Measurements from ENCODE around the gene GON4L. TPM values are rescaled to one million over a fixed set of nuclear protein-coding genes. Genes with fewer than 3 reads are reported as not detected.

The GON4L gene
- total RNA-seq, 3 donors from 2014 or later (not counting 1 experiment from before 2014, with no cell fraction given): 127 to 147 (median 146) TPM

GRCh38 chr1:155740995-155741394 lies 116.0 kb downstream of the GON4L start:
- DNase-seq: no peak
- TF ChIP-seq CTCF (IDR thresholded peaks at IDR 0.05): no peak

GRCh38 chr1:155729031-155729898 lies 127.7 kb downstream of the GON4L start:
- no peak overlapping the region for H3K27ac Mint-ChIP-seq
- no peaks in the 10 kb centered on the region for H3K9me3 ChIP-seq (ENCODE audit: control insufficient read depth, insufficient read depth, low read length)
- WGBS (ENCODE audit: insufficient coverage): 82% methylated on average over 11 of the region's 12 CpGs

More at GRCh38 chr1:155740995-155741394, 116.0 kb downstream of the GON4L start:
- peaks cover 7 to 9% of the 10 kb centered on the region in 2 donors for H3K4me1 Mint-ChIP-seq
- no peak for ATAC-seq
- H3K9me3 Mint-ChIP-seq: no peaks in the 10 kb centered on the region
- intact Hi-C loops (cut with micrococcal nuclease): no loop called here
- H3K36me3 ChIP-seq (ENCODE audit: control insufficient read depth, insufficient read depth, low read length): peaks cover 17% of the 10 kb centered on the region
- no peaks in the 10 kb centered on the region for H3K36me3 Mint-ChIP-seq
- no peak overlapping the region for H3K27ac ChIP-seq (ENCODE audit: low read length)
- no peaks in the 10 kb centered on the region for H3K9me3 ChIP-seq (ENCODE audit: control insufficient read depth, insufficient read depth, low read length)
- no peaks in the 10 kb centered on the region for H3K27me3 Mint-ChIP-seq (ENCODE audit: low read depth in 2 of 2)
- H3K4me1 ChIP-seq (ENCODE audit: control insufficient read depth, insufficient read depth, low read length): peaks cover 8% of the 10 kb centered on the region
- no peak overlapping the region for H3K4me3 ChIP-seq (ENCODE audit: low read length)
- H3K27me3 ChIP-seq (ENCODE audit: control insufficient read depth, insufficient read depth, low read length): no peaks in the 10 kb centered on the region
- no peak overlapping the region for H3K27ac Mint-ChIP-seq
- H3K4me3 Mint-ChIP-seq: no peak overlapping the region
- WGBS (ENCODE audit: insufficient coverage): 94% methylated on average over 6 of the region's 8 CpGs

GRCh38 chr1:155725142-155725541 lies 131.9 kb downstream of the GON4L start:
- Histone ChIP-seq H3K36me3 (ENCODE audit: control insufficient read depth, insufficient read depth, low read length) (peaks cover 19% of the 10 kb centered on the region), H3K27me3 (ENCODE audit: control insufficient read depth, insufficient read depth, low read length) (no peaks in the 10 kb centered on the region), H3K27ac (ENCODE audit: low read length) (no peak overlapping the region), H3K4me1 (ENCODE audit: control insufficient read depth, insufficient read depth, low read length) (no peaks in the 10 kb centered on the region), H3K4me3 (ENCODE audit: low read length) (no peak overlapping the region), H3K9me3 (ENCODE audit: control insufficient read depth, insufficient read depth, low read length) (no peaks in the 10 kb centered on the region)
- Mint-ChIP-seq H3K9me3 (no peaks in the 10 kb centered on the region), H3K4me3 (no peak overlapping the region), H3K27me3 (ENCODE audit: low read depth in 2 of 2) (no peaks in the 10 kb centered on the region), H3K27ac (no peak overlapping the region), H3K36me3 (no peaks in the 10 kb centered on the region), H3K4me1 (peaks cover 0 to 5% of the 10 kb centered on the region in 2 donors)
- TF ChIP-seq CTCF (IDR thresholded peaks at IDR 0.05): no peak
- no peak for DNase-seq
- no peak for ATAC-seq
- 100% methylated on average over 2 of the region's 3 CpGs for WGBS (ENCODE audit: insufficient coverage)
- intact Hi-C loops (cut with micrococcal nuclease): no loop called here

More at GRCh38 chr1:155729031-155729898, 127.7 kb downstream of the GON4L start:
- Mint-ChIP-seq H3K4me3 (no peak overlapping the region), H3K36me3 (peaks cover 2% of the 10 kb centered on the region), H3K4me1 (peaks cover 0 to 5% of the 10 kb centered on the region in 2 donors), H3K9me3 (no peaks in the 10 kb centered on the region), H3K27me3 (ENCODE audit: low read depth in 2 of 2) (no peaks in the 10 kb centered on the region)
- no peak overlapping the region for H3K4me3 ChIP-seq (ENCODE audit: low read length)
- no peaks in the 10 kb centered on the region for H3K27me3 ChIP-seq (ENCODE audit: control insufficient read depth, insufficient read depth, low read length)
- peak in 1 of 2 donors; percentile 62 for DNase-seq
- peak in 2 of 3 donors; percentile 34 to 47 for ATAC-seq
- TF ChIP-seq CTCF (IDR thresholded peaks at IDR 0.05): peak; percentile 56
- no peaks in the 10 kb centered on the region for H3K4me1 ChIP-seq (ENCODE audit: control insufficient read depth, insufficient read depth, low read length)
- H3K27ac ChIP-seq (ENCODE audit: low read length): no peak overlapping the region
- H3K36me3 ChIP-seq (ENCODE audit: control insufficient read depth, insufficient read depth, low read length): peaks cover 40% of the 10 kb centered on the region
- intact Hi-C loops (cut with micrococcal nuclease): no loop called here
